Choroid plexus epithelial cell (primary cell): ENCODE results near the gene BTBD16.

ENCODE experiments used
- DNase-seq: peaks from one replicate; pipeline ENCODE4 v3.0.0-alpha.2; 2010; ENCODE audit warnings: low read depth
- H3K4me3 ChIP-seq: 2 replicates; pipeline ENCODE4 v1.5.1; 2011; ENCODE audit warnings: low read depth, mild to moderate bottlenecking, control low read depth, low read length, moderate library complexity
- CTCF ChIP-seq: conservative IDR thresholded peaks from 2 replicates; pipeline ENCODE4 v1.5.1; 2011; ENCODE audit warnings: low read depth, mild to moderate bottlenecking, control low read depth, inconsistent platforms, low read length, moderate library complexity

BTBD16 gene

GRCh38 chr10:122230222-122230621 lies 40.9 kb upstream of the BTBD16 start:
- TF ChIP-seq CTCF: no peak
- DNase-seq: no peak
- H3K4me3 ChIP-seq: no peak overlapping the region

- no peak for TF ChIP-seq CTCF
- no peak overlapping the region for H3K4me3 ChIP-seq
- DNase-seq: peak; percentile 82
These were observed 38.3 kb upstream of the BTBD16 start for GRCh38 chr10:122232769-122233168.

- no peak for DNase-seq
- no peak overlapping the region for H3K4me3 ChIP-seq
- TF ChIP-seq CTCF: no peak
These were observed 37.2 kb upstream of the BTBD16 start for GRCh38 chr10:122233857-122234348.

GRCh38 chr10:122234416-122234815 lies 36.7 kb upstream of the BTBD16 start:
- no peak overlapping the region for H3K4me3 ChIP-seq
- no peak for TF ChIP-seq CTCF
- peak; percentile 48 for DNase-seq

- no peak for TF ChIP-seq CTCF
- no peak for DNase-seq
- no peak overlapping the region for H3K4me3 ChIP-seq
These were observed 34.3 kb upstream of the BTBD16 start for GRCh38 chr10:122236690-122237306.

- H3K4me3 ChIP-seq: no peak overlapping the region
- no peak for TF ChIP-seq CTCF
- no peak for DNase-seq
These were observed 33.6 kb upstream of the BTBD16 start for GRCh38 chr10:122237331-122237990.
